ENCODE data around the gene TINAGL1. TPM values are rescaled to one million over a fixed set of nuclear protein-coding genes. Genes with fewer than 3 reads are reported as not detected.

Gene TINAGL1
- polyA plus RNA-seq (2013, experiment 1 of 2; ENCODE audit: insufficient read length): 4.1 TPM
- polyA plus RNA-seq (2013, experiment 2 of 2; ENCODE audit: insufficient read length): 3.9 TPM

- DNase-seq: no peak
These were observed at the start of gene TINAGL1 for GRCh38 chr1:31576201-31576669. TSS of gene TINAGL1 (plus strand) at chr1:31576515. CDS start at chr1:31577149, 634 bp downstream.

GRCh38 chr1:31529999-31530684, 46.2 kb upstream of the TINAGL1 start:
- DNase-seq: peak; percentile 27

DNA sequence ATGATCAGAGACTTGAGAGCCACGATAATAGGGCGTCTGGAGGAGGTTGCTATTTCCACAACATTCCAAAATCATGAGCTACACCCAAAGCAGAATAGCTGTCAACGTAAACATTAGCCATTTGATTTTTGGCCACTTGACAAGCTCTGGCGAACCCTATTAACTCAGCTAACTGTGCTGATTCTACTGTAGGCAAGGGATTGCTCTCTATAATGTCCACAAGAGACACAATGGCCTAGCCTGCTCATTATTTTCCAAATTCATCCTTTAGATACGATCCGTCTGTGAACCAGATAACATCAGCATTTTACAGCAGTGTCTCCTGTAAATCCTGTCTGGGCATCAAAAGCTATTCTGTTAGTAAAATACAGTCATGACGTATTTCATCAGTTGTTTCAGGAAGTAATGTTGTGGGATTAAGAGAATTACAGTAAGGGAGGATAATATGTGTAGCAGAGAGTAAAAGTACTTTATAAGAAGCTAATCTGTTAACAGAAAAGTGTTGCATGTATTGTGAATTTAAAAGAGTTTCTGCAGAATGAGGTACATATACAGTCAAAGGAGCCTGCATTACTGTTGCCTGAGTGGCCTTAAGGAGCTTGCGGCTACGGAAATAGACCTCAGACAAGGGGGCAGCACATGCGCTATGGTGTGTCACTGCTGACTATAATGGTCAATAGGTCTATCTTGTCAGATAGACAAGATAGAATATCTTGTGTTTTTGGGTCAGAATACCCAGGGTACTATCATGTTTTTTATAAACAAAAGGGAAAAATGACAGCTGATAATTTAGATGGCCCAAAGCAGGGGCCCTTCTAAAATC, 44.9 kb upstream of the TINAGL1 start:
- DNase-seq: peak; percentile 73

DNA sequence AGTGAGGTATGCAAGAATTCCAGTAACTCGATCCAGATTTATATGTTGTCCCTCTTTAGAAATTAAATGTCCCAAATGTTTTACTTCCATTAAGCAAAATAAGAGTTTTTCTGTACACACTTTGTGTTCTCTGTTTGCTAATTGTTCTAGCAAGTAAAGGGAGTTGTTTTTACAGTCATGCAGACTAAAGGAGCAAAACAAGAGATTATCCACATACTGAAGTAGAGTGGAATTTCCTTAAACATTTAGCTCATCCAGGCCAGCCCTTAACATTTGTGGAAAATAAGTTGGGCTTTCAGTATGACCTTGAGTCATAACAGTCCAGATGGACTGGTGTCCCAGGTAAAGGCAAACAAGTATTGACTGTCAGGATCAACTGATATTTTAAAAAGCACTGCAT, 44.1 kb upstream of the TINAGL1 start:
- DNase-seq: no peak

GRCh38 chr1:31535561-31535960, 40.8 kb upstream of the TINAGL1 start:
- DNase-seq: no peak

GRCh38 chr1:31539329-31539728, 37.0 kb upstream of the TINAGL1 start:
- DNase-seq: no peak

DNA sequence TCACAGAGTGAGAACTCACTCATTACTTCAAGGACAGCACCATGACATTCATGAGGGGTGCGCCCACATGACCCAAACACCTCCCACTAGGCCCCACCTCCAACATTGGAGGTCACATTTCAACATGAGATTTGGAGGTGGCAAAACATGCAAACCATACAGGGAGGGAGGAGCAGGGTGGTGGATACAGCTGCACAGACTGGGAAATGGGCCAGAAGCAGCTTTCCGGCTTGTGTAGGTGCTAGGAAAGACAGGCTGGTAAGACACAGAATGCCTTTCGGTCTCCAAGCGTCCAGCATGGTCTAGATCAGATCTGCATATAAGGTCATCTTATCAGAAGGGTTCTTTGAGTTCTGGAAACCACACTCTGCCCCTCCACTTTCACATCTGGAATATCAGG, 35.1 kb upstream of the TINAGL1 start:
- DNase-seq: no peak

DNA sequence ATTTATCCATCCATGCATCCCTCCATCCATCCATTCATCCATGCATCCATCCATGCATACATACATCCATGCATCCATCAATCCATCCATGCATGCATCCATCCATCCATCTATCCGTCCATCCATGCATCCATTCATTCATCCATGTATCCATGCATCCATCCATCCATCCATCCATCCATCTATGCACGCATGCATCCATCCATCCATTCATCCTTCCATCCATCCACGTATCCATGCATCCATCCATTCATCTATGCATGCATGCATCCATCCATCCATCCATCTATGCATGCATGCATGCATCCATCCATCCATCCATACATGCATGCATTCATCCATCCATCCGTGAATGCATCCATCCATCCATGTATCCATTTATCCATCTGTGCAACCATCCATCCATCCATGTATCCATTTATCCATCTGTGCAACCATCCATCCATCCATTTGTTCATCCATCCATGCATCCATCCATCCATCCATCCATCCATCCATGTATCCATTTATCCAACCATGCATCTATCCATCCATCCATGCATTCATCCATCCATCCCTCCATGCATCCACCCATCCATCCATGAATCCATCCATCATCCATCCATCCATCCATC, 30.3 kb upstream of the TINAGL1 start:
- DNase-seq: no peak

DNA sequence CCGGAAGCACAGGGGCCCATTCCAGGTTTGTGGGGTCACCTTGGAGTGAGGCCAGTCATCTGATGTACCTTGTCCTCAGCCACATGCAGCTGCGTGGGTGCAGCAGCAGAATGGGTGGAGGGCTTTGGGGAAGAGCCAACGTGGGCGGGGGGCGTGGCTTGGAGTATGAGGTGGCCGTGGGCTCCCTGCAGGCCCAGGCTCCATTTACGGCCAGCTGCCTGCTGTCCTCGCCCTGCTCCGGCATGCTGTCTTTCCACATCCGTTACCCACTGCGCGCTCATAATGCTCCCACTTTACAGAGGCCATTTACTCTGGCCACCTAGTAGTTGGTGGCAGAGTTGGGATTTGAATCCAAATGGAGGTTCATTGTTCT, 27.8 kb upstream of the TINAGL1 start:
- DNase-seq: peak; percentile 21

DNA sequence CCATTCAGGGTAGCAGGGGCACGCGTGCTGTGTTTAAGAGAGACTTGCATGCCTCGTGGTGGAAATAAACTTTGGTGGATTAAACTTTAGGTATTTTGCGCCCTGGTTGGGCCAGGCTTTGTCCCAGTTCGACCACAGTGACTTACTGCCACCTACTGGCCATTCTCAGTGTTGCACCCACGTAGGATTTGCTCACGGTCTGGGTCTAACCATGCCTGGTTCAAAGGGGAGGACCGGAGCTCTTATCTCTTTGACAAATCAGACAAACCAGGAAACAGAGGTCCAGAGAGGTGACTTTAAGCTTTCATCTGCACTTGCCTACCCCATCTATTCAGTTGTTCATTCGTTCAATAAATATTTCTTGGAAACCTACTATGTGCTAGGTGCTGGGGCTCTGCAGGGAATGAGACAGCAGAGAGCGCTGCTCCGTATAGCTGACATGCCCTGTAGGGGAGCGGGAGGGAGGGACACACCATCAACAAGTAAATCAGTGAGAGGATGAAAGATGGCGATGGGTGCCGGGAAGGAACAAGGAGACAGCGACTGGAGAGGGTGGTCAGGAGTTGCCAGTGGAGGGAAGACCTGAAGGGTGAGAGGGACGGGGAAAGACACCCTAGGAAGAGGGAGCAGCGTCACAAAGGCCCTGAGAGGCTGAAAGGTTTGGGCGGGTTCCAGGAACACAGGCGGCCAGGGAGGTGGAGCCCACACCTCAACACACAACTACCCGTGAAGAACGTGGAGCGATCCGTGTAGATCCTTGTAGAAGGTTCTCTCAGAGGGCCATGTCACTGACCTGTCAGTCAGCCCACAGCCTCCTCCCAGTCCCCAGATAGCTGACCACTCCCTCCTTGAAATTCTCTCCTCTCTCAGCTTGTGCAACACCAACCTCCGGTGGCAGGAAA, 27.2 kb upstream of the TINAGL1 start:
- DNase-seq: peak; percentile 77

DNA sequence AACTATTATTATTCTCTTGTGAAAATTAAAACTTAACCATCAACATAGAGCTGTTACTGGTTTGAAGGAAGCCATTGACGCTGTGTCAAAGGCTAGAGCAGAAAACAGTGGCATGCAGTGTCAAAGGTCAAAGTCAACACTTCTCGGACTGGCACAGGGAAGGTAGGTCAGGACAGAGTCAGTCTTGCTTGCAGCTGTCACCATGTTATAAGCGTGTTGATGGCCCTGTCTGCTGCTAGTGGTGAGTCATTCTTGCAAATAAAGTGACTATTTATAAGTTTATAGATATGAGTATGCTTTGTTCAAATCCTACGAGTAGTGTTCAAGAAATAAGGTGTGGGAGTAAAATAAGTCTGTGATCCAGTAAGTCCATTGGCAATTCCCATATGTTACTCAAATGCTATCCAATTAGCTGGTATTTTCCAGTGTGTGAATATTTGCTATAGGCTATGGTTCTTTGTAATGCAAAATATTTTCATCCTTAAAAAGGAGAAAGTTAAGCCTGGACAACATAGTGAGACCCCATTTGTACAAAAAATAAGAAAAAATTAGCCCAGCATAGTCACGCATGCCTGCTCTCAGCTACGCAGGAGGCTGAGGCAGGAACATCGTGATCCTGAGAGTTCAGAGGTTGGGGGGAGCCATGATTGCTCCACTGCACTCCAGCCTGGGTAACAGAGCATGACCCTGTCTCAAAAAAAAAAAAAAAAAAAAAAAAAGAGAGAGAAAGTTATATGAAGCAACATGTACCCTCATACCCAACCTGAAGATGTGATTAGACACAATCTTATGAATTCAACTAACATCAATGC, 26.3 kb upstream of the TINAGL1 start:
- DNase-seq: no peak

DNA sequence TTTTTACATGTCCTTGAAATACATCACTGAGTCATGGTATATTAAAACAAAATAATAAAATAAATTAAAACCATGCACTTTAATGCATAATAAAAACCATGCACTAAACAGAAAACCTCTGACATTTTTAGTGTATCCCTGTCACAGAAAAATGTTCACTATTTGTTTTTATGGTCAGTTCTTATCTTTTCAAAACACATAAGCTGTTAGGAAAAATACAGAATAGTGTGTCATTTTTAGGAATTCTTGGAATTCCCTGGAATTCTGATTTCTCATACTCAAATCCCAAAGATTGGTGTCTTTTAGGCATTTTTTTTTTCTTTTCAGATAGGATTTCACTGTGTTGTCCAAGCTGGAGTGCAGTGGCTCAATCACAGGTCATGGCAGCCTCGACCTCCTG, 25.1 kb upstream of the TINAGL1 start:
- DNase-seq: peak; percentile 22

GRCh38 chr1:31552489-31552888, 23.8 kb upstream of the TINAGL1 start:
- no peak for DNase-seq

GRCh38 chr1:31556481-31557006, 19.8 kb upstream of the TINAGL1 start:
- no peak for DNase-seq

DNA sequence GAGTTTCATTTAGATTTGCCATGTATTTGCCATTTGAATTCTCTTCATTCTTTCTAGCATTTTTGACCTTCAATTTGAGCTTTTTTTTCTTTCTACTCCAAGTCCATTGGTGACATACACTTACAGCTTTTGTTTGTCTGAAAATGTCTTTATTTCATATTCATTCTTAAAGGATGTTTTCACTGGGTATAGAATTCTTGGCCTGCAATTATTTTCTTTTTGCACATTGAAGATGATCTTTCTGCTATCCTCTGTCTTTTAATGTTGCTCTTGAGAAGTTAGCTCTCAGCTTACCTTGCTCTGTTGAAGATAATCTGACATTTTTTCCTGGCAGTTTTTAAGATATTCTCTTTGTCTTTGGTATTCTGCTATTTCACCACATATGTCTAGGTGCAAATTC, 16.6 kb upstream of the TINAGL1 start:
- DNase-seq: no peak

DNA sequence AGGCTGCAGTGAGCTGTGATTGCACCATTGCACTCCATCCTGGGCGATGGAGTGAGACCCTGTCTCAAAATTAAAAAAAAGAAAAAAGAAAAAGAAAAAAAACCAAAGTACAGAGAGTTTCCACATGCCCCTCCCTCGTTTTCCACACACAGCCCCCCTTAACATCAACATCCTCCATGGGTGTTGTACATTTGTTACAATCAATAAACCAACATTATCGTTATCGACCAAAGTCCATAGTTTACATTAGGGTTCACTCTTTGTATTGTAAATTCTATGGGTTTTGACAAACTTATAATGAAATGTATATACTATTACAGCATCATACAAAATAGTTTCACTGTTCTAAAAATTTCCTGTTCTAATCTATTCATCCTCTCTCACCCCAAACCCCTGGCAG, 15.9 kb upstream of the TINAGL1 start:
- DNase-seq: no peak

DNA sequence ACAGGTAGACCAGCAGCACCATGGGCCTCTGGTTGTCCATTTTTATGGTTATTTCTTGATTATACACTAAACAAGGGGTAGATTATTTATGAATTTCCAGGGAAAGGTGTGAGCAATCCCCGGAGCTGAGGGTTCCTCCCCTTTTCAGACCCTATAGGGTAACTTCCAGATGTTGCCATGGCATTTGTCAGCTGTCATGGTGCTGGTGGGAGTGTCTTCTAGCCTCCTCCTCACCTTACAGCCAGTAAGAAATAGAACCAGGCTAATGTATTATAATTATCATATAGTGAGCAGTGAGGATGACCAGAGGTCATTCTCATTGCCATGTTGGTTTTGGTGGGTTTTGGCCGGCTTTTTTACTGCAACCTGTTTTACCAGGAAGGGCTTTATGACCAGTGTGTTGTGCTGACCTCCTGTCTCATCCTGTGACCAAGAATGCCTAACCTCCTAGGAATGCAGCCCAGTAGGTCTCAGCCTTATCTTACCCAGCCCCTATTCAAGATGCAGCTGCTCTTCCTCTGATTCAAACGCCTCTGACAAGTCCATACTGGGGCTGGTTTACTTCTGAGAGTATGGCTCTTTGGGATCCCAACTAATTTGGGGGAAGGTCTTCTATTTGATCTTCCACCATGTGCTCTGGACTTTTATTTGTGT, 13.5 kb upstream of the TINAGL1 start:
- DNase-seq: no peak

DNA sequence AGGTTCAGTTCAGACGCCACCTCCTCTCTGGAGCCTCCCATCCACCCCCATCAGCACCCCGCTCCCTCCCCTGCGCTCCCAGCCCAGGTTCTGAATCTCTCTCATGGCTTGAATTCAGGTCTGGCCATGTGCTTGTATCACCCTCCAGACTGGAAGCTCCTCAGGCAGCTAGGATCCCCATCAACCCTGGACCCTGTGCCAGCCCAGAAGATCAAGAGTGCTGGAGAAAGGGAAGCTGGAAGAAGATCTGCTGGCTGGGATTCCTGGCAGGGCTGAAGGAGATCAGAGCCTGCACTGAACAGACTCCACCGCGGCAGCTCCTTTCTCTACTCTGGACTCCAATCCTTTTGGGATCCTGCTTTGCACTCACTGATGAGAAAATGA, 11.7 kb upstream of the TINAGL1 start:
- DNase-seq: no peak

- peak; percentile 25 for DNase-seq
These were observed 8.3 kb upstream of the TINAGL1 start for GRCh38 chr1:31567956-31568570.

Data from fibroblast of skin of abdomen (primary cell).